Right lobe of liver (tissue), 6 donors: ENCODE measurements around the gene PPP5C. TPM values are rescaled to one million over a fixed set of nuclear protein-coding genes. Genes with fewer than 3 reads are reported as not detected.
A peak's percentile ranks its signal among the peaks of the same experiment; 100 is the strongest.

Source experiments
- ATAC-seq, 4 donors: fragments of 200-7000 bp; cut with Tn5 transposase; one replicate each; pipeline ENCODE4 v1.9.1; 2020; ENCODE audit warnings: mild to moderate bottlenecking in 4 of 4, moderate library complexity in 4 of 4
- DNase-seq, 3 donors: peaks; one replicate each; pipeline ENCODE4 v3.0.0-alpha.2; 2020
- H3K27ac ChIP-seq, 3 donors: fragments of 200-600 bp; one replicate each; pipeline ENCODE4 v1.8.0; 2022
- H3K27me3 ChIP-seq, 2 donors: fragments of 200-600 bp; one replicate each; pipeline ENCODE4 v1.8.0; 2022
- H3K36me3 ChIP-seq, 4 donors: fragments of 200-600 bp; sonication (generic) in 1 of 4; one replicate each; pipeline versions ENCODE4 v1.5.1 to v1.8.0; 2017 to 2022; ENCODE audit warnings: control low read depth in 1 of 4
- H3K4me1 ChIP-seq, 4 donors: fragments of 200-600 bp; sonication (generic) in 1 of 4; one replicate each; pipeline versions ENCODE4 v1.5.1 to v1.8.0; 2017 to 2022; ENCODE audit warnings: control low read depth in 1 of 4
- H3K4me3 ChIP-seq, 3 donors: fragments of 200-600 bp; one replicate each; pipeline ENCODE4 v1.8.0; 2022
- H3K9me3 ChIP-seq, 4 donors: fragments of 200-600 bp; sonication (generic) in 1 of 4; one replicate each; pipeline versions ENCODE4 v1.5.1 to v1.8.0; 2017 to 2022; ENCODE audit warnings: control low read depth in 1 of 4
- POLR2A ChIP-seq: fragments of 450-650 bp; IDR thresholded peaks from one replicate; pipeline ENCODE4 v1.6.1; 2017; ENCODE audit warnings: antibody characterized with exemption, mild to moderate bottlenecking
- WGBS: methylation state at CpG from one replicate; pipeline ENCODE4 v1.1.6; 2018; ENCODE audit warnings: low coverage, low lambda C conversion rate; ENCODE audit not compliant: insufficient coverage; ENCODE audit errors: missing lambda C conversion rate; 5-methylcytosine and 5-hydroxymethylcytosine counted together
- intact Hi-C, 2 donors: fragments of 100-400 bp; cut with DNase I; formaldehyde crosslinking; loops; one replicate each; pipeline versions ENCODE4 v1.11.2 to v1.14.1; 2022
- total RNA-seq, 6 experiments: library from RNA; depleted of rRNA in 2 of 6; stranded (reverse); fragments of >200 nt in 2 of 6; fragmentation: NEBNext Ultra II Directional in 3 of 6; extraction: Animal tissue kit (Norgen Biotek cat#: 25700) in 3 of 6; gene quantifications; one replicate each; pipeline versions ENCODE4 v1.1.0 to v1.2.4, GENCODE V29; 2016 to 2023
- TF ChIP-seq, protein P1 (sequence below), 4 donors: fragments of 200-600 bp in 3 of 4; fragments of 450-650 bp in 1 of 4; IDR thresholded peaks; one replicate each; pipeline versions ENCODE4 v1.5.1 to v1.8.0; 2016 to 2022; ENCODE audit warnings: antibody characterized with exemption in 4 of 4, mild to moderate bottlenecking in 2 of 4
- donor health status: DM: no; HTN: yes; CAD: no.
- donor health status: DM: no; HTN: no; CAD: no.
- donor health status: DM: no; HTN: no; CAD: no.
- donor health status: DM: no; HTN: yes; CAD: no.
- donor health status: DM: no; HTN: yes; CAD: no.

Gene PPP5C
- total RNA-seq, 6 experiments from 2014 or later = 23.9 to 47.8 (median 36.0) TPM

DNA sequence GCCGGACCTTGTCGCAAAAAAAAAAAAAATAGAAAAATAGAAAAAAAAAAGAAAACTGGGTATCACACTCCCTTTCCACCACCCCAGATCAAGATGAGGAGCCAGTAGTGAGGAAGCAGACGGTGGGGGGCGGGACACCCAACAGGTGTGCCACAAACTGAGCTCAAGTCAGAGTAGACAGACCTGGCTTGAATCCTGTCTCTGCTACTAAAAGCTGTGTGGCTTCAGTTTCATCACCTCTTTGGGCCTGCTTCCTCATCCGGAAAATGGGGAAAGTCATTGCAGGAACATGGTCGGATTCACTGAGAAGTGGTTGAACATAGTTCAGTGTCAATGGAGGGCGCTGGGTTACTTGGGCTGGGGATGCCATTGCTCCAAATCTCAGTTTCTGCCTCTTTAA is 47.2 kb upstream of the PPP5C start:
- TF ChIP-seq POLR2A = no peak
- TF ChIP-seq, protein P1, sequence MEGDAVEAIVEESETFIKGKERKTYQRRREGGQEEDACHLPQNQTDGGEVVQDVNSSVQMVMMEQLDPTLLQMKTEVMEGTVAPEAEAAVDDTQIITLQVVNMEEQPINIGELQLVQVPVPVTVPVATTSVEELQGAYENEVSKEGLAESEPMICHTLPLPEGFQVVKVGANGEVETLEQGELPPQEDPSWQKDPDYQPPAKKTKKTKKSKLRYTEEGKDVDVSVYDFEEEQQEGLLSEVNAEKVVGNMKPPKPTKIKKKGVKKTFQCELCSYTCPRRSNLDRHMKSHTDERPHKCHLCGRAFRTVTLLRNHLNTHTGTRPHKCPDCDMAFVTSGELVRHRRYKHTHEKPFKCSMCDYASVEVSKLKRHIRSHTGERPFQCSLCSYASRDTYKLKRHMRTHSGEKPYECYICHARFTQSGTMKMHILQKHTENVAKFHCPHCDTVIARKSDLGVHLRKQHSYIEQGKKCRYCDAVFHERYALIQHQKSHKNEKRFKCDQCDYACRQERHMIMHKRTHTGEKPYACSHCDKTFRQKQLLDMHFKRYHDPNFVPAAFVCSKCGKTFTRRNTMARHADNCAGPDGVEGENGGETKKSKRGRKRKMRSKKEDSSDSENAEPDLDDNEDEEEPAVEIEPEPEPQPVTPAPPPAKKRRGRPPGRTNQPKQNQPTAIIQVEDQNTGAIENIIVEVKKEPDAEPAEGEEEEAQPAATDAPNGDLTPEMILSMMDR (IDR thresholded peaks at IDR 0.05) = no peak
- Histone ChIP-seq H3K4me3 (no peak overlapping the region), H3K27ac (peak overlapping the region; percentile 38 to 77 (median 43)), H3K4me1 (peaks cover 0 to 27% (median 11%) of the 10 kb centered on the region in 4 donors), H3K9me3 (no peaks in the 10 kb centered on the region), H3K36me3 (no peaks in the 10 kb centered on the region), H3K27me3 (no peaks in the 10 kb centered on the region)
- ATAC-seq (no peak), DNase-seq (no peak)
- WGBS = 88% methylated on average over 5 of the region's 7 CpGs
- intact Hi-C loops = no loop called here

DNA sequence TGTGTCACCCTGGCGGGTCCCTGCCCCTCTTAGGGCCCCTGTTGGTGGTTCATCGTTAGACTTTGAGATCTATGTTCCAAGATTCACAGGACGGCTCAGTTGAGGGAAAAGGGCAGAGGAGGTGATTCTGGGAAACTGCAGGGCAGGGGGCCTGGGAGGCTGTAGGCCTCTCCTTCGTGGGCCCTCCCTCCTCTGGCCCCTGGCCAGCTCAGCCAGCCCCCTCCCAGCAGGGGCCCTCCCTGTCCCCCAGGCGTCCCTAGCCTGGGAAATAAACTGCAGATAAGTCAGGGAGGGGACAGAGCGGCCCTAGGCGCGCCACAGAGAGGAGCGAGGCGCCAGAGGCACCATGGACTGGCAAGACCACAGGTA is 43.6 kb upstream of the PPP5C start:
- ATAC-seq = no peak
- H3K4me3 ChIP-seq = no peak overlapping the region
- H3K27me3 ChIP-seq = no peaks in the 10 kb centered on the region
- H3K27ac ChIP-seq = peak overlapping the region in 1 of 3 donors; percentile 40
- no peaks in the 10 kb centered on the region for H3K9me3 ChIP-seq
- peaks cover 0 to 23% (median 10%) of the 10 kb centered on the region in 4 donors for H3K4me1 ChIP-seq
- 68% methylated on average over 4 of the region's 10 CpGs for WGBS
- TF ChIP-seq, protein P1 (IDR thresholded peaks at IDR 0.05) = no peak
- TF ChIP-seq POLR2A = no peak
- intact Hi-C loops = no loop called here
- DNase-seq = no peak
- no peaks in the 10 kb centered on the region for H3K36me3 ChIP-seq

DNA sequence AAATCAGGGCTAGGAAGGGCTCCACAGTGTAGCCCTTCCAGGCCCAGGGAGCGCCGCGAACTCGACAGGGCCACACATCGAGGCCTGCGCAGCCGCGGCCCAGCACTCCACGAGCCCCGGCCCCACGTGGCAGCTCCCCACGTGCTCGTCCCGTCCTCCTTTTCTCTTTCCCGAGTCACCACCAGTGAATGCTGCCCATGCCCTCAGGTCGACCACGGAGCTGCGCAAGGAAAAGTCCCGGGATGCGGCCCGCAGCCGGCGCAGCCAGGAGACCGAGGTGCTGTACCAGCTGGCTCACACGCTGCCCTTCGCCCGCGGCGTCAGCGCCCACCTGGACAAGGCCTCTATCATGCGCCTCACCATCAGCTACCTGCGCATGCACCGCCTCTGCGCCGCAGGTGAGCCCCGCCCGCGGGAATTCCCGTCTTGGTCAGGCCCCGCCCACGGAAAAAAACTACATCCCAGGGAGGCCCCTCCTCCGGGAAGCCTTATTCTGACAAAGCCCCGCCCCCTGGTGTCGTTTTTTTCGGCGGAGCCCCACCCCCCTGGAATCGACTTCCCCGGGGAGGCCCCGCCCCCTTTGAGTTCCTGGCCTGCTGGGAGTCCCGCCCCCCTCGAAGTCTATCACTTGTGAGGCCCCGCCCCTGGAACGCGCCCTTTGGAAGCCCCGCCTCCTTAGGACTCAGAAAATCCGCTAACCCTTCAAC is 43.0 kb upstream of the PPP5C start:
- H3K4me3 ChIP-seq = peak overlapping the region in 1 of 3 donors; percentile 11
- H3K36me3 ChIP-seq = no peaks in the 10 kb centered on the region
- no peaks in the 10 kb centered on the region for H3K9me3 ChIP-seq
- intact Hi-C loops = no loop called here
- H3K27me3 ChIP-seq = no peaks in the 10 kb centered on the region
- H3K4me1 ChIP-seq = peaks cover 0 to 20% (median 7%) of the 10 kb centered on the region in 4 donors
- ATAC-seq (peak; percentile 22 to 43 (median 28)), DNase-seq (peak; percentile 43 to 71 (median 71))
- TF ChIP-seq, protein P1 (IDR thresholded peaks at IDR 0.05) = no peak
- no peak for TF ChIP-seq POLR2A
- peak overlapping the region in 1 of 3 donors; percentile 40 for H3K27ac ChIP-seq
- WGBS = 49% methylated on average over 28 of the region's 56 CpGs

DNA sequence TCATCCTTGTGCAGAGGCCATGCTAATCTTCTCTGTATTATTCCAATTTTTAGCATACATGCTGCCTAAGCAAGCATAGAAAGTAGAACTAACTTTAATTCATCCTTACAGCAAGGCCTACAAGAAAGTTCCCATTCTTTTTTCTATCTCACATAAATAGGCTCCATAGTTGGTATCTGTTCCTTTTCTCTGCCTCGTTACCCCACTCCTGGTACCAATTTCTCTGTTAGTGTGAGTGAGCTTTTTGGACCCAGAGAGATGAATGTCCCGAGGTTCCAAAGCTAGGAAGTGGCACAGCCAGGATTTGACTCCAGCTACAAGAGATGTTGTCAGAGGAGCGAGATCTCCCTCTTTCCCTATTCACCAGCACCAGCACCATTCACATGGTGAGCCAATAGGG is 40.4 kb upstream of the PPP5C start:
- Histone ChIP-seq H3K36me3 (no peaks in the 10 kb centered on the region), H3K4me1 (no peaks in the 10 kb centered on the region), H3K4me3 (no peak overlapping the region), H3K9me3 (no peaks in the 10 kb centered on the region), H3K27ac (no peak overlapping the region), H3K27me3 (no peaks in the 10 kb centered on the region)
- no peak for DNase-seq
- ATAC-seq = no peak
- intact Hi-C loops = no loop called here
- 96% methylated on average over 3 of the region's 3 CpGs for WGBS
- TF ChIP-seq, protein P1 (IDR thresholded peaks at IDR 0.05) = no peak
- no peak for TF ChIP-seq POLR2A
